ENCODE results near the gene SELENOS.

The SELENOS gene

GRCh38 chr15:101314336-101315125 lies 37.2 kb upstream of the SELENOS start:
- peak; percentile 26 for DNase-seq
- no peak for TF ChIP-seq CTCF (IDR thresholded peaks at IDR 0.05; ENCODE audit: low read depth, low read length)
- no peaks in the 10 kb centered on the region for H3K9me3 ChIP-seq (ENCODE audit: severe bottlenecking)
- H3K4me3 ChIP-seq (ENCODE audit: low read depth, low read length) = no peak overlapping the region
- no peak overlapping the region for H3K27ac ChIP-seq
- H3K27me3 ChIP-seq (ENCODE audit: insufficient read depth, low read depth, severe bottlenecking) = no peaks in the 10 kb centered on the region
- no peaks in the 10 kb centered on the region for H3K36me3 ChIP-seq

GRCh38 chr15:101313041-101313761 lies 35.9 kb upstream of the SELENOS start:
- Histone ChIP-seq H3K27ac (no peak overlapping the region), H3K4me3 (ENCODE audit: low read depth, low read length) (no peak overlapping the region), H3K36me3 (no peaks in the 10 kb centered on the region), H3K27me3 (ENCODE audit: insufficient read depth, low read depth, severe bottlenecking) (no peaks in the 10 kb centered on the region), H3K9me3 (ENCODE audit: severe bottlenecking) (no peaks in the 10 kb centered on the region)
- no peak for TF ChIP-seq CTCF (IDR thresholded peaks at IDR 0.05; ENCODE audit: low read depth, low read length)
- no peak for DNase-seq

- Histone ChIP-seq H3K36me3 (no peaks in the 10 kb centered on the region), H3K9me3 (ENCODE audit: severe bottlenecking) (no peaks in the 10 kb centered on the region), H3K27me3 (ENCODE audit: insufficient read depth, low read depth, severe bottlenecking) (no peaks in the 10 kb centered on the region), H3K4me3 (ENCODE audit: low read depth, low read length) (no peak overlapping the region), H3K27ac (no peak overlapping the region)
- no peak for DNase-seq
- TF ChIP-seq CTCF (IDR thresholded peaks at IDR 0.05; ENCODE audit: low read depth, low read length) = no peak
These were observed 33.2 kb upstream of the SELENOS start for GRCh38 chr15:101310508-101310907.

GRCh38 chr15:101310161-101310480 lies 32.8 kb upstream of the SELENOS start:
- Histone ChIP-seq H3K27me3 (ENCODE audit: insufficient read depth, low read depth, severe bottlenecking) (no peaks in the 10 kb centered on the region), H3K27ac (no peak overlapping the region), H3K4me3 (ENCODE audit: low read depth, low read length) (no peak overlapping the region), H3K9me3 (ENCODE audit: severe bottlenecking) (no peaks in the 10 kb centered on the region), H3K36me3 (no peaks in the 10 kb centered on the region)
- TF ChIP-seq CTCF (IDR thresholded peaks at IDR 0.05; ENCODE audit: low read depth, low read length) = no peak
- no peak for DNase-seq

GRCh38 chr15:101309436-101310160 lies 32.3 kb upstream of the SELENOS start:
- TF ChIP-seq CTCF (IDR thresholded peaks at IDR 0.05; ENCODE audit: low read depth, low read length) = no peak
- Histone ChIP-seq H3K9me3 (ENCODE audit: severe bottlenecking) (no peaks in the 10 kb centered on the region), H3K4me3 (ENCODE audit: low read depth, low read length) (no peak overlapping the region), H3K27ac (no peak overlapping the region), H3K27me3 (ENCODE audit: insufficient read depth, low read depth, severe bottlenecking) (no peaks in the 10 kb centered on the region), H3K36me3 (no peaks in the 10 kb centered on the region)
- no peak for DNase-seq

Data from WERI-Rb-1 (cell line).